Activated naive CD4-positive, alpha-beta T cell treated with anti-CD3 and anti-CD28 coated beads, Interleukin-2, amount 10 ng/mL, durations not matched to agents 7 days and 5 days (primary cell): ENCODE data around the gene DTNB.

Experiments used
- CTCF ChIA-PET: fragments of 350-600 bp; sonication (Branson Sonifier 250); formaldehyde crosslinking; loops from one replicate; lab custom pipeline; 2021; ENCODE audit warnings: antibody characterized with exemption; lab: Charles Lee
- DNase-seq: peaks from one replicate; pipeline ENCODE4 v3.0.0-alpha.2; 2020
- H3K27ac Mint-ChIP-seq: one replicate; pipeline ENCODE4 v1.8.0; 2021; ENCODE audit warnings: mild to moderate bottlenecking, moderate library complexity, mixed read lengths
- H3K27me3 Mint-ChIP-seq: one replicate; pipeline ENCODE4 v1.8.0; 2021; ENCODE audit warnings: mild to moderate bottlenecking, mixed read lengths
- H3K36me3 Mint-ChIP-seq: one replicate; pipeline ENCODE4 v1.8.0; 2021; ENCODE audit warnings: mixed read lengths
- H3K4me1 Mint-ChIP-seq: one replicate; pipeline ENCODE4 v1.8.0; 2021; ENCODE audit warnings: mixed read lengths
- H3K4me3 Mint-ChIP-seq: one replicate; pipeline ENCODE4 v1.8.0; 2021; ENCODE audit warnings: mild to moderate bottlenecking, moderate library complexity, mixed read lengths
- H3K9me3 Mint-ChIP-seq: one replicate; pipeline ENCODE4 v1.8.0; 2021; ENCODE audit warnings: mixed read lengths

The DTNB gene

DNA sequence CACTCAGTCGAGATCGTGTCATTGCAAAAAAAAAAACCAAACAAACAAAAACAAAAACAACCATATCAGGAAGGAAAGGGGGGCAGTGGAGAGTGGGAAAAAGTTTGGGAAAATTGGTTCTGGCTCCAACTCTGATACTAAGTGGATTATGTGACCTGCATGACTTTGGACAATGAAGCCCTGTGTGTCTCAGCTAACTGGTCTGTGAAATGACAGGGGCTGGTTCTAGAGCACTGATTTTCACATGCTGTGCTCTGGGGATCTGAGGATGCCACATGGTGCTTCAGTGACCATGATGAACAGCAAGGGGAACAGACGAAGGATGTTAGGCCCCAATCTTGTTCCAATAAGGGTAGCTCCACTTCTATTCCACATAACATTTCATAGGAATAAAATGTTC is 174.2 kb downstream of the DTNB start:
- Mint-ChIP-seq H3K36me3 (peaks cover 1% of the 10 kb centered on the region), H3K4me1 (no peaks in the 10 kb centered on the region), H3K9me3 (no peaks in the 10 kb centered on the region), H3K4me3 (no peak overlapping the region), H3K27me3 (peaks cover 2% of the 10 kb centered on the region), H3K27ac (no peak overlapping the region)
- no peak for DNase-seq
- CTCF ChIA-PET: interaction anchor here (1.5 kb wide), 1 partner anchor 123 kb away, joined by 4 read pairs; no protein-coding TSS in a partner anchor

DNA sequence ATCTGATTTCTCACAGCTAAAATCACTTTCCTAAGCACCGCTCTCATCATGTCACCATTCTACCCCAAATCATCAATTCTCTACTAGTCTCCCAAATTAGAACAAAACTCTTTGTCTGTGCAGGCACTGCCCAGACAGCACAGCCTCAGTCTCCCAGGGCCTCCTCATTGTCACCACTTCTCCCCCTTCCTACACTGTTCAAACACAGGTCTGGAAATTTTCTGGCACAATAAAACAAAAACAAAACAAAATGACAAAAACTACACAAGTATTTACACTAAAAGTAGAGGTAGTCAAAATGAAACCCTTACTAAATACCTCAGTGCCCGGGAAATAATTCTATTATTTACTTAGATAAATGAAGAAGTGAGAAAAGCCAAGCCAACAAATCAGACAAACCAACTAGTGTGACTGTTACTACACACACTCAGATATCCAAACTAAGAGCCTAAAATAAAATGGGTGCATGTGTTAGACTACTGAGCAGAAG is 175.4 kb downstream of the DTNB start:
- CTCF ChIA-PET: interaction anchor here (1.5 to 1.7 kb wide), 2 partner anchors 14 to 122 kb away, joined by 4 read pairs; no protein-coding TSS in a partner anchor
- Mint-ChIP-seq H3K27ac (no peak overlapping the region), H3K9me3 (no peaks in the 10 kb centered on the region), H3K27me3 (no peaks in the 10 kb centered on the region), H3K4me1 (no peaks in the 10 kb centered on the region), H3K36me3 (peaks cover 1% of the 10 kb centered on the region), H3K4me3 (no peak overlapping the region)
- no peak for DNase-seq

GRCh38 chr2:25497229-25497917 is 176.0 kb downstream of the DTNB start:
- peaks cover 1% of the 10 kb centered on the region for H3K36me3 Mint-ChIP-seq
- H3K27ac Mint-ChIP-seq: no peak overlapping the region
- no peaks in the 10 kb centered on the region for H3K27me3 Mint-ChIP-seq
- H3K9me3 Mint-ChIP-seq: no peaks in the 10 kb centered on the region
- no peaks in the 10 kb centered on the region for H3K4me1 Mint-ChIP-seq
- H3K4me3 Mint-ChIP-seq: no peak overlapping the region
- CTCF ChIA-PET: interaction anchor here (1.7 kb wide), 1 partner anchor 15 kb away, joined by 4 read pairs; no protein-coding TSS in a partner anchor
- DNase-seq: no peak

DNA sequence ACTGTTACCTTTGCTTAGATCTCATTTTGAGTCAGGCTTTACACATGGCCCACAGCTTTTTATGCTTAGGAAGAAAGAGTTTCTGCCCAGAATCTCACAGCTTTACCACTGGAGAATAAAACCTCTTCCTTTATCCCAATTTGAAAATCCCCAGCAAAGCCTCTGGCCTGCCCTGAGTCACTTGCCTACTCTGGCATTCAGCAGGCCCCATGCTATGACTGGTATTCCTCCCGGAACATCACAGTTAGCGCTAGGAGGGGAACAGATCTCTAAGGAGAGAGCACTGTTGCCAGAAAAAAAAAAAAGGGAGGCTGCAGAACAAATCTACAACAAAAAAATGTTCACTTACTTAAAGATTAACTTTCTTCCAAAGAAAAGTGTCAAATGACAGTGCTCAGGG is 178.8 kb downstream of the DTNB start:
- CTCF ChIA-PET: no interaction called here
- H3K4me3 Mint-ChIP-seq: no peak overlapping the region
- no peak overlapping the region for H3K27ac Mint-ChIP-seq
- peaks cover 1% of the 10 kb centered on the region for H3K36me3 Mint-ChIP-seq
- H3K27me3 Mint-ChIP-seq: no peaks in the 10 kb centered on the region
- no peak for DNase-seq
- H3K9me3 Mint-ChIP-seq: no peaks in the 10 kb centered on the region
- H3K4me1 Mint-ChIP-seq: peaks cover 4% of the 10 kb centered on the region

DNA sequence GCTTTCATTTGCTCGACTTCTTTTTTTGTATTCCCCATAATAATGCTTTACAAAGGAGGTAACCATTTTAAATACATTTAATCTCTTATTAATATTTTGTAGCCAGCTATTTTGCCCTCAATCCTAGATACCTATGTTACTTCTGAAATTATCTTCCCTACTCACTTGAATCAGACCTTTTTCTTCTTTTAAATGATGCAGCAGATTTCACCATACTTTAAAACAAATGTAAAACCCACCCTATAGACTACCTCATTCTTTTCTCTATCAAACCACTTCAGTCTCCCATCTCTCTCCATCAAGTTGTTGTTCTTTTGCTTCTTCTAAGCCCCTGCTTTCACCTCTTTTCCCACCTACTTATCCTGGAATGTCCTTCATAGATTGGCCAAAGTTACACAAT is 180.2 kb downstream of the DTNB start:
- CTCF ChIA-PET: interaction anchor here (1.0 kb wide), 1 partner anchor 117 kb away, joined by 3 read pairs; no protein-coding TSS in a partner anchor
- Mint-ChIP-seq H3K36me3 (no peaks in the 10 kb centered on the region), H3K27me3 (no peaks in the 10 kb centered on the region), H3K4me1 (peaks cover 4% of the 10 kb centered on the region), H3K27ac (no peak overlapping the region), H3K4me3 (no peak overlapping the region), H3K9me3 (no peaks in the 10 kb centered on the region)
- no peak for DNase-seq

DNA sequence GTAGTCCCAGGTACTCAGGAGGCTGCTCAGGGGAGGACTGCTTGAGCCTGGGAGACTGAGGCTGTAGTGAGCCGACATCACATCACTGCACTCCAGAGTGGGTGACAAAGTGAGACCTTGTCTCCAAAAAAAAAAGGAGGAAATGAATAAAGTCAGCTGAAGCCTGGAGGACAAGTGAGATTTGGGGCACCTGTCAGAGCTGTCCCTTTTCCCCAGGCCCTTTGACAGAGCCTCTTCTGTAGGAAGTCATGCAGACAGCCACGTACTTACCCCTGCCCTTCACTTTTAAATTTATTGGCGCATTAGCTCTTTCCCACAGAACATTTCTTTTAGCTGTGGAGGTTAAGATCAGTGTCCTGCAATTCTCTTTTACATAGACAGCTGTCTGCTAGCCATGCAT is 180.7 kb downstream of the DTNB start:
- CTCF ChIA-PET: interaction anchor here (0.6 to 1.0 kb wide), 2 partner anchors 28 to 116 kb away, joined by 3 read pairs; no protein-coding TSS in a partner anchor
- DNase-seq: no peak
- Mint-ChIP-seq H3K9me3 (no peaks in the 10 kb centered on the region), H3K36me3 (no peaks in the 10 kb centered on the region), H3K4me3 (no peak overlapping the region), H3K4me1 (peaks cover 4% of the 10 kb centered on the region), H3K27me3 (no peaks in the 10 kb centered on the region), H3K27ac (no peak overlapping the region)

DNA sequence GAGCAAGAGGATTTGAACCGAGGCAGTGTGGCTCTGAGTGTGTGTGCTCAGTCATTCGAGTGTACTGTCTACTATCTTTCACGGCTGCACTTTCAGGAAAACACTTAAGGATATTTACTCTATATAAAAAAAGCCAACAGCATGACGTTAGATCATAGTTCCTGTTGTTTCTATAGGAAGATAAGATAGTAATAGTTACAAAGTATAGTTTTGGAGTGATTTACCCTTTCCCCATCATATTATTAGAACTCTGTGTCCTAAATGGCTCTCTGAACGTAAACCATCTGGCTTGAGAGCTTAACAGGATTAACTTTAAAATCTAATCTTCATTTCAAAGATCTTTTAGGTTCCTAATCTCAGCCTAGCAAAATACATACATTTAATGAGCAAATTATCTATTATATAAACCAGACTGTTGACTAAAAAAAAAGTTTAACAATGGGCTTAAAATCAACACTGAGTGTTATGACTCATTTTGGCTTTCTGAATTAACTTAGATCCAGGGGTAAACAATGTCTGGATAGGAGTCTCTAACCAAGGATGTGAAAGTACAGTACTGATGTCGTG is 181.3 kb downstream of the DTNB start:
- Mint-ChIP-seq H3K27ac (no peak overlapping the region), H3K36me3 (no peaks in the 10 kb centered on the region), H3K4me1 (peaks cover 4% of the 10 kb centered on the region), H3K4me3 (no peak overlapping the region), H3K9me3 (no peaks in the 10 kb centered on the region), H3K27me3 (no peaks in the 10 kb centered on the region)
- no peak for DNase-seq
- CTCF ChIA-PET: no interaction called here

GRCh38 chr2:25491003-25491696 is 182.2 kb downstream of the DTNB start:
- H3K9me3 Mint-ChIP-seq: no peaks in the 10 kb centered on the region
- H3K4me1 Mint-ChIP-seq: peaks cover 4% of the 10 kb centered on the region
- no peaks in the 10 kb centered on the region for H3K27me3 Mint-ChIP-seq
- no peak overlapping the region for H3K4me3 Mint-ChIP-seq
- CTCF ChIA-PET: no interaction called here
- H3K36me3 Mint-ChIP-seq: peaks cover 2% of the 10 kb centered on the region
- no peak for DNase-seq
- H3K27ac Mint-ChIP-seq: no peak overlapping the region

GRCh38 chr2:25490217-25490616 is 183.2 kb downstream of the DTNB start:
- DNase-seq: no peak
- H3K4me1 Mint-ChIP-seq: peaks cover 4% of the 10 kb centered on the region
- no peak overlapping the region for H3K27ac Mint-ChIP-seq
- CTCF ChIA-PET: no interaction called here
- H3K4me3 Mint-ChIP-seq: no peak overlapping the region
- no peaks in the 10 kb centered on the region for H3K9me3 Mint-ChIP-seq
- no peaks in the 10 kb centered on the region for H3K27me3 Mint-ChIP-seq
- H3K36me3 Mint-ChIP-seq: peaks cover 2% of the 10 kb centered on the region

- Mint-ChIP-seq H3K4me1 (peaks cover 4% of the 10 kb centered on the region), H3K27me3 (no peaks in the 10 kb centered on the region), H3K9me3 (no peaks in the 10 kb centered on the region), H3K27ac (no peak overlapping the region), H3K4me3 (no peak overlapping the region), H3K36me3 (peaks cover 2% of the 10 kb centered on the region)
- DNase-seq: no peak
- CTCF ChIA-PET: no interaction called here
These were observed 183.7 kb downstream of the DTNB start for GRCh38 chr2:25489631-25490030.

- no peak overlapping the region for H3K4me3 Mint-ChIP-seq
- CTCF ChIA-PET: no interaction called here
- no peak for DNase-seq
- H3K9me3 Mint-ChIP-seq: no peaks in the 10 kb centered on the region
- H3K36me3 Mint-ChIP-seq: peaks cover 6% of the 10 kb centered on the region
- peaks cover 3% of the 10 kb centered on the region for H3K4me1 Mint-ChIP-seq
- no peaks in the 10 kb centered on the region for H3K27me3 Mint-ChIP-seq
- no peak overlapping the region for H3K27ac Mint-ChIP-seq
These were observed 189.6 kb downstream of the DTNB start for GRCh38 chr2:25483607-25484266.

DNA sequence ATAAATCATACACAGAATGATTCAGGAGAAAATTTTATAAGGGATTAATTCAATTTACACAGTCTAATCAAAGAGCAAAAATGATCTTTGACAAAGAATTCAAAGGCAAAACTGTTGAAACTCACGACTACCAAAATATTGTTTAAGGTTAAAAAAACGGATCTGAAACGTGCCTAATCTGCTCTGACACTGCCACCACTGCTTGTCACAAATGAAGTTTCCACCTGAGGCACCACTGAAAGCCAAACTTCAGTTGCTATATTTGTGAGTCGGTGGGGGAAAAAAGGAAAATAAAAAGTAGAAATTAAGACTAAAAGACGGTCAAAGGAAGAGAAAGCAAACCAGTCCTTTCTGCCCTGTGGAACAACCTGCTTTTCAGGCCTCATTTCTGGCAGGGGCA is 191.0 kb downstream of the DTNB start:
- no peaks in the 10 kb centered on the region for H3K27me3 Mint-ChIP-seq
- H3K36me3 Mint-ChIP-seq: peaks cover 6% of the 10 kb centered on the region
- H3K4me3 Mint-ChIP-seq: no peak overlapping the region

GRCh38 chr2:25481381-25482300 is 191.7 kb downstream of the DTNB start:
- no peak for DNase-seq
- Mint-ChIP-seq H3K4me3 (no peak overlapping the region), H3K27me3 (no peaks in the 10 kb centered on the region), H3K36me3 (peaks cover 5% of the 10 kb centered on the region), H3K27ac (no peak overlapping the region), H3K9me3 (no peaks in the 10 kb centered on the region), H3K4me1 (peaks cover 3% of the 10 kb centered on the region)
- CTCF ChIA-PET: no interaction called here

More for the DNA sequence above, 191.0 kb downstream of the DTNB start:
- DNase-seq: no peak
- H3K27ac Mint-ChIP-seq: no peak overlapping the region
- no peaks in the 10 kb centered on the region for H3K9me3 Mint-ChIP-seq
- peaks cover 3% of the 10 kb centered on the region for H3K4me1 Mint-ChIP-seq
- CTCF ChIA-PET: no interaction called here
